Erythroblast (primary cell): ENCODE data around the gene IQCF2.
"Not testable (repeated sequence)": the region's sequence is repeated elsewhere in the genome, so short reads cannot be mapped to it uniquely, and the experiment has no call there.

ENCODE experiments used
- GATA1 ChIP-seq: IDR thresholded peaks from 2 replicates; pipeline ENCODE4 v1.6.1; 2011; ENCODE audit warnings: low read depth, mild to moderate bottlenecking, control low read depth, low read length, moderate library complexity
- POLR2A ChIP-seq: IDR thresholded peaks from 2 replicates; pipeline ENCODE4 v1.6.1; 2011; ENCODE audit warnings: mild to moderate bottlenecking, low read length

DNA sequence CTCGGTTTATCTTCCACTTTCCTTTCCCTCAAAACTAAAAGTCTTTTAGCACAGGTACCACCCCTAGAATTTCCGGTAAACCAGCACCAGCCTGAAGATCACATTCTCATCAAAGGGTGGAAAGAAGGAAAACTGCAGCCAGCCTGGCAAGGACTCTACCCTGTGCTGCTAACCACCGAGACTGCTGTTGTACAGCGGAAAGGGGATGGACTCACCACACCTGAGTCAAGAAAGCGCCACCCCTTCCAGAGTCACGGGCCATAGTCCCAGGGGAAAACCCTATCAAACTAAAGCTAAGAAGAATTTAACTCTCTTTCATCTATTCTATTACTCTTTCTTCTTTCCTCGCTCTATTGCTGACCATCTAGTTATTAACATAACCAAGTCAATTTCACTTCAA lies 38.6 kb downstream of the IQCF2 start:
- TF ChIP-seq POLR2A, GATA1: not testable (repeated sequence)
